GM19438 (cell line): ENCODE measurements around the gene SEMA4C.
A peak's percentile ranks its signal among the peaks of the same experiment; 100 is the strongest.
"Not testable (repeated sequence)": the region's sequence is repeated elsewhere in the genome, so short reads cannot be mapped to it uniquely, and the experiment has no call there.

Experiments used
- ATAC-seq: cut with Tn5 transposase; IDR thresholded peaks from one replicate; pipeline ENCODE4 v1.9.1; 2021; ENCODE audit warnings: low read depth; ENCODE audit not compliant: unreplicated experiment

SEMA4C gene

GRCh38 chr2:96866986-96867755 is 2.7 kb downstream of the SEMA4C start:
- no peak for ATAC-seq

DNA sequence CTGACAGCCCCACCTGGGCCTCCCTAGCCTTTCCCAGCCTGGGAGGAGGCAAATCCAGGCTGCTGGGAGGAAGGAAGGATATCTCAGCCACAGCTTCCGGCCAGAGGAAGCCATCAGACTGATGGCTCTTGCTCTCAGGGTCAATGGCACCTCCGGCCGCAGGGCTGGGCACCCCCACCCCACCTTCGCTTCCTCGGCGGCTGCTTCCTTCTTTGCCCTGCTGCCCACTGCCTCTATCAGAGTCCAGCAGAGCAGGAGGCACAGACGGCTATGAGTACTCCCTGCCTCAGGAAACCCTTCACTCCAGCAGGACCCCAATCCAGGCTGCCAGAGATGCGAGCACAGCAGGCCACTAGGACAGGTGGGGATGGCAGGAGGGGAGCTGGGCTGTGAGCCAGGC is 3.3 kb downstream of the SEMA4C start:
- ATAC-seq, result no peak

GRCh38 chr2:96866149-96866548 is 3.7 kb downstream of the SEMA4C start:
- ATAC-seq, result no peak

DNA sequence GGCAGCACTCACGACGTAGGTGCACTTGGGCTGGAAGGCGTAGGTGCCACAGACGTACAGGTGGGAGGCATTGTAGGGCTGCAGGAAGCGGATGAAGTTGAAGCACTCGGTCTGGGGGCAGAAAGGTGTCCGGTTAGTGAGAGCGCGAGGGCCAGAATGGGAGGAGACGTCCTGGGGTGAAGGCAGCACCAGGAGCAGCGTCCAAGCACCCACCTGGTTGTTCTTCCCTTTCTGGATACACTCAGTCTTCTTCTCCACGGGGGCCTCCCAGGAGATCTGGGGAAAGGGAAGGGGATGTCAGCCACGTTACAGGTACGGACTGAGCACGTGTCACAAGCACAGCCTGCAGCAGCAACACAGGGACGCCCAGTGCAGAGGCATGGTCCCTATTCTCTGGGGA is 4.2 kb downstream of the SEMA4C start:
- no peak for ATAC-seq

DNA sequence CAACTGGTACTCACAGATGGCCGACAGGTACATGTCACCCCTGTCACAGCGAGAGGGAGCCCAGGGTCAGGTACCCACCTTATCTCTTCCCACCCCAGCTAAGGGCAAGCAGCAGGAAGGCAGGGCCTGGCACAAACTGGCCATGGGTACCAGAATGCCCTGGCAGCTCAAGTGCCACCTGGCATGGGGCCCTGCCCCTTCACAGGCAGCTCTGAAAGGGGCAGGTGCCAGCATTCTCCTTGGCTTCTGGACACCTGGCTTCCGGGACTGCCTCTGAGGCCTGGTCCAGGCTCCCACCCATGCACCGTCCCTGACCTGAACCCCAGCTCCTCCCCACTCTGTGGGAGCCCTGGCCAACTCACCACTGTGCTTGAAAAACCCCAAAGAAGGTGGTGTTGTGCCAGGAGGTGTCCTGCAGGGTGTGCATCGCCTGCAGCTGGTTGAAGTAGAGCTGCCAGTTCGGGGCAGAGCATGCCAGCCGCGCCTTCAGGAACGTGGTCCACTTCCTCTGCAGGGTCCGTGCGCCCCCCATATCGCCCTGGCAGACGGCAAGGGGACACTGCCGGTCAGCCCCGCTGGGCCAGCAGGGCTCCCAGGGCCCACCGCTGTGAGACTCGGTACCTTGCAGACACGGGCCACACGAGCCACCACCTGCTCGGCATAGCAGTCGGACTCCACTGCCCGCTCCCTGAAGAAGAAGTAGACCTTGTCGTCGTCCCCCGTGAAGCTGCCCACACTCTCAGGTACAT is 5.4 kb downstream of the SEMA4C start:
- no peak for ATAC-seq

- ATAC-seq, result no peak
Measured at GRCh38 chr2:96863575-96864342, 6.1 kb downstream of the SEMA4C start.

- ATAC-seq, result not testable (repeated sequence)
Measured at GRCh38 chr2:96863056-96863455, 6.8 kb downstream of the SEMA4C start.

DNA sequence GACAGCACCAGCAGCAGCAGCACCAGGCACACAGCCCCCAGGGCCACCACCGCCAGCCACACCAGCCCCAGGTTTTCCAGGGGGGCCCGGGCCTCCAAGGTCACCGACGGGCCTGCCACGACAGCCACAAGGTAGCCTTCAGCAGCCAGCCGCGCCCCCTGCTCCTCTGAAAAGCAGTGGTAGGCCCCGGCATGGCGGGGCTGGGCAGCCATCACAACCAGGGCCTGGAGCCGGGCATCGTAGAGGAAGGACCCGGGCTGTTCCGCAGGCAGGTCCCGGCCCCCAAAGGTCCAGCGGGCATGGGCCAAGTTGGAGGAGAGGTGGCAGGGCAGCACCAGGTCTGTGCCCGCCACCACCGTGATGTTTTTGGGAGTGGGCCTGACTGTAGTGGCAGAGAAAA is 8.8 kb downstream of the SEMA4C start:
- no peak for ATAC-seq

GRCh38 chr2:96860065-96861029 is 9.5 kb downstream of the SEMA4C start:
- no peak for ATAC-seq

GRCh38 chr2:96859681-96860064 is 10.2 kb downstream of the SEMA4C start:
- no peak for ATAC-seq

- ATAC-seq, result no peak
Measured at GRCh38 chr2:96859099-96859649, 10.7 kb downstream of the SEMA4C start.

DNA sequence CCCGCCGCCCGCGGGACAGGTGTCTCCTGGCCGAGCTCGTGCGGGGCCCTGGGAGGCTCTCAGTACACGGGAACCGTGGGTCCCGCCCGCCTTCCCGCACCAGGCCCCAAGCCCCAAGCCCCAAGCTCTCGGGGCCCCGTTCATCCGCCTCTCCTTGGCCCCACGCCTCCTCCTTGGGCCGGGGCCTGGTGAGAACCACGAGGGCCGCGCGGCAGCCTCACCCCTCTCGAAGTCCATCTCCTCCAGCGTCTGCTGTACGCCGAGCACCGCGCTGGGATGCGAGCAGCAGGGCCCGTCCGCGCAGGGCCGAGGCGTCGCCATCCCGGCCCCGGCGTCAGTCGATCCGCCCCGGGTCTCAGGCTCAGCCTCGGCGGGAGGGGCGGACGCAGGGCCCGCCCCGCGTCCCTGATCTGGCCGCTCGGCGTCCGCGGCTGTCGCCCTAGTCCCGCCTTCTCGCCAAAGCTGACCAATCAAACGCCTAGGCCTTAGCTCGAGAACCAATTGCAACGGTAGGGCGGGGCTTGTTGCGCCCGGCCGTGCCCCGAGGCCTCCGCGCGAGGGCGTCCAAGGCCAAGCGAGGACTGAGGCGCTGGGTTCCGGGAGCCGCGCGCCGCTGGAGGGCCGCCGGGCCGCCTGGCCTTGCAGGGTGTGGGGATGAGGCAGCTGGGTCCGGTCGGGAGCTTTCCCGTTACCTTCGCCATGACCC is 12.1 kb downstream of the SEMA4C start, which contains the start of gene ANKRD39:
ANKRD39 (minus strand) TSS at position 350 of the 706 bp plus-strand sequence; CDS start at position 321, 29 bp downstream.
- ATAC-seq, result peak; percentile 90

- no peak for ATAC-seq
Measured at GRCh38 chr2:96856776-96857666, 12.9 kb downstream of the SEMA4C start.

- ATAC-seq, result no peak
Measured at GRCh38 chr2:96853321-96853720, 16.6 kb downstream of the SEMA4C start.

GRCh38 chr2:96852667-96853066 is 17.2 kb downstream of the SEMA4C start:
- no peak for ATAC-seq

DNA sequence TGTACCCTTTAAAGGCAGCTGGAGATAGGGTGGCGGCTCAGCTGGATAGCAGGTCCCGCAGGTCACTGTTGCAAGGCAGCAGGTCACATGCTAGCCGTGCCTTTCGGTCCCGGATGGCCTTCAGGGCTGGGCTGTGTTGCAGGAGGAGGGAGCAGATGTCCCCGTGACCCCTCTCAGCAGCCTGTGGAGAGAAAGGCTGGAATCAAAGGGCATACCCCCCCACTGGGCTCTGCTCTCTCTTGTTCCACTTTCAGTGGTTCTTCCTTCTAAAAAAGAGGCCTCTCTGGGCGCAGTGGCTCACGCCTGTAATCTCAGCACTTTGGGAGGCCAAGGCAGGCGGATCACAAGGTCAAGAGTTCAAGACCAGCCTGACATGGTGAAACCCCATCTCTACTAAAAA is 21.6 kb downstream of the SEMA4C start:
- no peak for ATAC-seq

DNA sequence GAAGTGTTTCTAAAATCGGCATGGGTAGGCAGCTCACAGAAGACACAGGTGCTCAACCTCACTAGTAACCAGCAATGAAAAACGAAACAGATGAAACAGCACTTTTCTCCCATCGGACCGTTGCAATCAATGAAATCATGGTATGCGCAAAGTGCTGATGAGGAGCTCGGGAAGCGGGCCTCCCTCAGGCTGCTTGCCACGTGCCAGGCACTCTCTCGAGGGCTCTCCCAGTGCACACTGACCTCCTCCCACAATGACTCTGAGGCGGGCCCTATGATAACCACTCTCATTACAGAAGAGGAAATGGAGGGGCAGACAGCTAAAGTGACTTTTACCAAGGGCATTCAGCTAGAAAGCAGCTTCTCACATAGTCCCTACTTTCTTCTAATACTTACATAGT is 22.3 kb downstream of the SEMA4C start:
- ATAC-seq, result no peak

GRCh38 chr2:96846825-96847224 is 23.1 kb downstream of the SEMA4C start:
- ATAC-seq, result no peak
